H1 (cell line): ENCODE results near the gene SLC30A7. TPM values are rescaled to one million over a fixed set of nuclear protein-coding genes. Genes with fewer than 3 reads are reported as not detected.

ENCODE experiments used
- NRF1 ChIP-seq: IDR thresholded peaks from 2 replicates; pipeline ENCODE4 v1.6.1; 2011; ENCODE audit warnings: mild to moderate bottlenecking, low read depth, low read length, improper control_type of control experiment
- polyA plus RNA-seq, 7 experiments: library from polyadenylated mRNA; depleted of rRNA in 3 of 7; stranded (reverse) in 5 of 7; unstranded in 2 of 7; fragments of >200 nt in 5 of 7; fragments of 200-250 nt in 2 of 7; gene quantifications; 1 replicate in 5 of 7; 2 replicates in 1 of 7; 4 replicates in 1 of 7; pipeline versions ENCODE4 v1.2.1 to v1.2.3, GENCODE V29; 2011 to 2013; ENCODE audit warnings: missing spikeins in 2 of 7, mixed read lengths in 2 of 7
- total RNA-seq: library from RNA; stranded (reverse); fragmentation: NEBNext Ultra II Directional; extraction: Animal tissue kit (Norgen Biotek cat#: 25700); gene quantifications from 2 replicates; pipeline ENCODE4 v1.2.1, GENCODE V29; 2021
- TF ChIP-seq, protein P1 (sequence below), 3 experiments: IDR thresholded peaks; 1 replicate in 2 of 3; 2 replicates in 1 of 3; pipeline versions ENCODE4 v1.5.1 to v1.6.1; 2011; ENCODE audit warnings: low read length in 3 of 3, mild to moderate bottlenecking in 3 of 3, inconsistent platforms in 2 of 3, low read depth in 1 of 3, moderate library complexity in 1 of 3; ENCODE audit not compliant: insufficient read depth in 1 of 3; ENCODE audit errors: control extremely low read depth in 1 of 3

Gene SLC30A7
- total and polyA plus RNA-seq, 2 of the 8 experiments (the other 6 are each of a cell fraction or from before 2014, with no cell fraction given): 5.5 to 22.1 TPM

DNA sequence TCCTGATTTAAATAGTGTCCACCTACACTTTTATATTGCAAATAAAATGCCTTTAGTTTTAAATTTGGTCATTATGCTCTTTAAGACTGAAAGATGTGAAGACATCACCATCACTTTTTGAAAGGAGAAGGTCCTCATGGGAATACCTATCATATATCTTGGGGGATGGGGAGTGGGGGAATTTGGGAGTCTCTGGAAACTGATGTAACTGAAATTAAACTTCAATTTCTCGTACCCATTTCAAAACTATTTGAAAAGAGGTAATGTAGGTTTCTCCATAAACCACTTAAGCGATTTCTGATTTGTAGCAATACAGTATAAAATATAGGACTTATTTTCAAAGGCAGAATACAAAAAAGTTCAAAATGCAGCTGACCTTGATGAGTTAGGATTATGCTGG lies 2.2 kb upstream of the SLC30A7 start (continued):
- TF ChIP-seq, protein P1, sequence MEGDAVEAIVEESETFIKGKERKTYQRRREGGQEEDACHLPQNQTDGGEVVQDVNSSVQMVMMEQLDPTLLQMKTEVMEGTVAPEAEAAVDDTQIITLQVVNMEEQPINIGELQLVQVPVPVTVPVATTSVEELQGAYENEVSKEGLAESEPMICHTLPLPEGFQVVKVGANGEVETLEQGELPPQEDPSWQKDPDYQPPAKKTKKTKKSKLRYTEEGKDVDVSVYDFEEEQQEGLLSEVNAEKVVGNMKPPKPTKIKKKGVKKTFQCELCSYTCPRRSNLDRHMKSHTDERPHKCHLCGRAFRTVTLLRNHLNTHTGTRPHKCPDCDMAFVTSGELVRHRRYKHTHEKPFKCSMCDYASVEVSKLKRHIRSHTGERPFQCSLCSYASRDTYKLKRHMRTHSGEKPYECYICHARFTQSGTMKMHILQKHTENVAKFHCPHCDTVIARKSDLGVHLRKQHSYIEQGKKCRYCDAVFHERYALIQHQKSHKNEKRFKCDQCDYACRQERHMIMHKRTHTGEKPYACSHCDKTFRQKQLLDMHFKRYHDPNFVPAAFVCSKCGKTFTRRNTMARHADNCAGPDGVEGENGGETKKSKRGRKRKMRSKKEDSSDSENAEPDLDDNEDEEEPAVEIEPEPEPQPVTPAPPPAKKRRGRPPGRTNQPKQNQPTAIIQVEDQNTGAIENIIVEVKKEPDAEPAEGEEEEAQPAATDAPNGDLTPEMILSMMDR (IDR thresholded peaks at IDR 0.05; ENCODE audit: control extremely low read depth in 1 of 3, insufficient read depth in 1 of 3, low read depth in 1 of 3, low read length in 3 of 3): no peak
- TF ChIP-seq NRF1: no peak
